A673 (cell line): ENCODE measurements around the gene HNMT.

Source experiments
- EZH2 ChIP-seq: fragments of 200-600 bp; sonication (generic); IDR thresholded peaks from 2 replicates; pipeline ENCODE4 v1.6.1; 2017; ENCODE audit warnings: borderline replicate concordance, low read depth, mild to moderate bottlenecking, mixed read lengths, antibody characterized with exemption, low read length; ENCODE audit not compliant: poor library complexity, severe bottlenecking
- TF ChIP-seq, protein P1 (sequence below): fragments of 300-800, 200-600 bp; sonication (generic); conservative IDR thresholded peaks from 2 replicates; pipeline ENCODE4 v1.5.1; 2017; ENCODE audit warnings: low read depth, mild to moderate bottlenecking, antibody characterized with exemption, low read length, moderate library complexity, mixed read lengths

DNA sequence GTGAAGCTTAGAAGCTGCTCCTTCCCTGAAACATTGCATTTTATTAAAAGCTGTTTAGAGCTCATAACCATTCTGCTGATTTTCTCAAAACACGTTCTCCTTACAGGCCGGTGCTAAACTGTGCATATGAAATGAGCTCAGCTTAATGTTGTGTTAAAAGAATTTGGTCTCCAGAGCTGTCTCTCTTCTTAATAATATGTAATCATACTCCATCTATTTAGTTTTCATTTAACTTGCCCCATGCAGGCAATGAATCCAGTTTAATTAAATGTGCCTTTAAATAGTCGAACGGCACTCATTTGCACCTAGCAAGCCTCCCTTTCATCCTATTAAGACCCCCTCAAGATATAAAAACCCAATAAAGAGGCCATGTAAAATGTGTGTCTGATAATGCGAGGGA, 76.3 kb downstream of the HNMT start:
- TF ChIP-seq, protein P1, sequence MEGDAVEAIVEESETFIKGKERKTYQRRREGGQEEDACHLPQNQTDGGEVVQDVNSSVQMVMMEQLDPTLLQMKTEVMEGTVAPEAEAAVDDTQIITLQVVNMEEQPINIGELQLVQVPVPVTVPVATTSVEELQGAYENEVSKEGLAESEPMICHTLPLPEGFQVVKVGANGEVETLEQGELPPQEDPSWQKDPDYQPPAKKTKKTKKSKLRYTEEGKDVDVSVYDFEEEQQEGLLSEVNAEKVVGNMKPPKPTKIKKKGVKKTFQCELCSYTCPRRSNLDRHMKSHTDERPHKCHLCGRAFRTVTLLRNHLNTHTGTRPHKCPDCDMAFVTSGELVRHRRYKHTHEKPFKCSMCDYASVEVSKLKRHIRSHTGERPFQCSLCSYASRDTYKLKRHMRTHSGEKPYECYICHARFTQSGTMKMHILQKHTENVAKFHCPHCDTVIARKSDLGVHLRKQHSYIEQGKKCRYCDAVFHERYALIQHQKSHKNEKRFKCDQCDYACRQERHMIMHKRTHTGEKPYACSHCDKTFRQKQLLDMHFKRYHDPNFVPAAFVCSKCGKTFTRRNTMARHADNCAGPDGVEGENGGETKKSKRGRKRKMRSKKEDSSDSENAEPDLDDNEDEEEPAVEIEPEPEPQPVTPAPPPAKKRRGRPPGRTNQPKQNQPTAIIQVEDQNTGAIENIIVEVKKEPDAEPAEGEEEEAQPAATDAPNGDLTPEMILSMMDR, result no peak
- no peak for TF ChIP-seq EZH2
